IMR-90 (cell line): ENCODE results near the gene GADL1. TPM values are rescaled to one million over a fixed set of nuclear protein-coding genes. Genes with fewer than 3 reads are reported as not detected.

Experiments
- ATAC-seq: fragments of 200-7000 bp; cut with Tn5 transposase; 2 replicates; pipeline ENCODE4 v1.9.1; 2020; ENCODE audit warnings: low read depth, mild to moderate bottlenecking, moderate library complexity
- BruUV-seq: library from RNA; stranded (reverse); fragments of 400-500 nt; replicated peaks from 2 replicates; lab custom pipeline; 2021; lab: Mats Ljungman, UMichigan
- CTCF ChIA-PET: fragments of 300-600 bp; formaldehyde crosslinking; extraction: SDS; loops from one replicate; lab custom pipeline; 2021; ENCODE audit warnings: antibody characterized with exemption; lab: Yijun Ruan, JAX
- POLR2A ChIA-PET: fragments of 300-600 bp; sonication (Branson Sonifier 250); formaldehyde crosslinking; loops from one replicate; lab custom pipeline; 2022; ENCODE audit warnings: antibody characterized with exemption; ENCODE audit not compliant: unreplicated experiment; lab: Charles Lee
- DNase-seq: peaks from one replicate; pipeline ENCODE4 v3.0.0; 2013
- H2AFZ ChIP-seq: replicated peaks from 2 replicates; pipeline ENCODE3; 2013; ENCODE audit warnings: low read length, mild to moderate bottlenecking; ENCODE audit not compliant: poor library complexity
- H2AK5ac ChIP-seq: 2 replicates; pipeline ENCODE4 v1.6.1; 2013; ENCODE audit warnings: low read depth, low read length, inconsistent platforms
- H2AK9ac ChIP-seq: replicated peaks from 2 replicates; pipeline ENCODE3; 2013; ENCODE audit warnings: mild to moderate bottlenecking, low read depth, low read length, moderate library complexity; ENCODE audit not compliant: poor library complexity
- H2BK120ac ChIP-seq: 2 replicates; pipeline ENCODE4 v1.6.1; 2013; ENCODE audit warnings: low read depth, low read length, inconsistent platforms
- H2BK15ac ChIP-seq: 3 replicates; pipeline ENCODE4 v1.6.1; 2013; ENCODE audit warnings: low read depth, low read length, inconsistent platforms
- H2BK20ac ChIP-seq: 2 replicates; pipeline ENCODE4 v1.6.1; 2013; ENCODE audit warnings: low read depth, mild to moderate bottlenecking, inconsistent platforms, low read length, moderate library complexity
- H2BK5ac ChIP-seq: 2 replicates; pipeline ENCODE4 v1.6.1; 2013; ENCODE audit warnings: mild to moderate bottlenecking, low read depth, low read length, inconsistent platforms; ENCODE audit not compliant: poor library complexity, severe bottlenecking
- H3K14ac ChIP-seq: replicated peaks from 2 replicates; pipeline ENCODE4 v1.6.1; 2013; ENCODE audit warnings: low read depth, low read length, inconsistent platforms
- H3K18ac ChIP-seq: 2 replicates; pipeline ENCODE4 v1.6.1; 2013; ENCODE audit warnings: low read depth, low read length, control low read depth
- H3K23ac ChIP-seq: 2 replicates; pipeline ENCODE4 v1.6.1; 2013; ENCODE audit warnings: low read depth, low read length, inconsistent platforms
- H3K27ac ChIP-seq: 2 replicates; pipeline ENCODE4 v1.5.1; 2013; ENCODE audit warnings: mild to moderate bottlenecking, control low read depth, low read length; ENCODE audit not compliant: insufficient read depth
- H3K27me3 ChIP-seq: 2 replicates; pipeline ENCODE4 v1.6.1; 2013; ENCODE audit warnings: low read length; ENCODE audit not compliant: control insufficient read depth, insufficient read depth
- H3K36me3 ChIP-seq: 2 replicates; pipeline ENCODE4 v1.6.1; 2013; ENCODE audit warnings: low read length, mixed read lengths; ENCODE audit not compliant: control insufficient read depth, insufficient read depth
- H3K4ac ChIP-seq: 2 replicates; pipeline ENCODE4 v1.6.1; 2013; ENCODE audit warnings: low read depth, low read length, inconsistent platforms
- H3K4me1 ChIP-seq: 2 replicates; pipeline ENCODE4 v1.6.1; 2013; ENCODE audit warnings: low read length, mixed read lengths; ENCODE audit not compliant: control insufficient read depth, insufficient read depth
- H3K4me2 ChIP-seq: 2 replicates; pipeline ENCODE4 v1.6.1; 2013; ENCODE audit warnings: low read depth, mild to moderate bottlenecking, control low read depth, low read length, moderate library complexity
- H3K4me3 ChIP-seq: 2 replicates; pipeline ENCODE4 v1.5.1; 2013; ENCODE audit warnings: low read depth, mild to moderate bottlenecking, control low read depth, low read length, moderate library complexity; ENCODE audit not compliant: insufficient read depth
- H3K56ac ChIP-seq: 2 replicates; pipeline ENCODE4 v1.6.1; 2013; ENCODE audit warnings: low read length, inconsistent platforms; ENCODE audit not compliant: insufficient read depth; ENCODE audit errors: extremely low read depth
- H3K79me1 ChIP-seq, 2 experiments: 2 replicates each; pipeline ENCODE4 v1.6.1; 2013; ENCODE audit warnings: low read length in 2 of 2, inconsistent platforms in 1 of 2, low read depth in 1 of 2
- H3K9ac ChIP-seq: 2 replicates; pipeline ENCODE4 v1.6.1; 2013; ENCODE audit warnings: low read depth, low read length, control low read depth
- H3K9me1 ChIP-seq: 2 replicates; pipeline ENCODE4 v1.6.1; 2013; ENCODE audit warnings: low read length, inconsistent platforms; ENCODE audit not compliant: insufficient read depth
- H3K9me3 ChIP-seq: 2 replicates; pipeline ENCODE4 v1.6.1; 2013; ENCODE audit warnings: low read length; ENCODE audit not compliant: control insufficient read depth, insufficient read depth
- H4K20me1 ChIP-seq: 2 replicates; pipeline ENCODE4 v1.6.1; 2013; ENCODE audit warnings: low read length, inconsistent platforms; ENCODE audit not compliant: insufficient read depth
- H4K5ac ChIP-seq: 2 replicates; pipeline ENCODE4 v1.6.1; 2013; ENCODE audit warnings: mild to moderate bottlenecking, low read depth, low read length, control low read depth
- H4K8ac ChIP-seq, 2 experiments: 2 replicates each; pipeline ENCODE4 v1.6.1; 2013; ENCODE audit warnings: low read depth in 2 of 2, low read length in 2 of 2, control low read depth in 1 of 2, inconsistent platforms in 1 of 2
- H4K91ac ChIP-seq: 2 replicates; pipeline ENCODE4 v1.6.1; 2013; ENCODE audit warnings: low read depth, low read length, inconsistent platforms; ENCODE audit not compliant: insufficient read depth
- BHLHE40 ChIP-seq: fragments of 150-350 bp; IDR thresholded peaks from 2 replicates; pipeline ENCODE4 v1.6.1; 2016; ENCODE audit warnings: mild to moderate bottlenecking, low read depth, low read length
- CEBPB ChIP-seq: IDR thresholded peaks from 2 replicates; pipeline ENCODE4 v1.6.1; 2012; ENCODE audit warnings: low read depth, low read length, improper control_type of control experiment
- MAZ ChIP-seq: IDR thresholded peaks from 2 replicates; pipeline ENCODE4 v1.6.1; 2012; ENCODE audit warnings: low read depth, mild to moderate bottlenecking, low read length, improper control_type of control experiment, moderate library complexity, borderline replicate concordance
- MXI1 ChIP-seq: IDR thresholded peaks from 2 replicates; pipeline ENCODE4 v1.6.1; 2012; ENCODE audit warnings: low read depth, mild to moderate bottlenecking, low read length, moderate library complexity, borderline replicate concordance
- POLR2A ChIP-seq: IDR thresholded peaks from 2 replicates; pipeline ENCODE4 v1.6.1; 2012; ENCODE audit warnings: mild to moderate bottlenecking, low read depth, low read length
- RAD21 ChIP-seq: IDR thresholded peaks from 2 replicates; pipeline ENCODE4 v1.6.1; 2012; ENCODE audit warnings: low read length, improper control_type of control experiment
- RCOR1 ChIP-seq: IDR thresholded peaks from 2 replicates; pipeline ENCODE4 v1.6.1; 2012; ENCODE audit warnings: mild to moderate bottlenecking, low read length, improper control_type of control experiment; ENCODE audit not compliant: insufficient replicate concordance
- RFX5 ChIP-seq: IDR thresholded peaks from 2 replicates; pipeline ENCODE4 v1.8.0; 2012; ENCODE audit warnings: low read depth, mild to moderate bottlenecking, low read length, moderate library complexity
- SMC3 ChIP-seq: fragments of 150-350 bp; IDR thresholded peaks from 2 replicates; pipeline ENCODE4 v1.6.1; 2016; ENCODE audit warnings: low read depth, mild to moderate bottlenecking, antibody characterized with exemption, low read length, moderate library complexity
- WGBS, 2 experiments: methylation state at CpG; one replicate each; pipeline versions ENCODE4 v1.1.5 to v1.1.7; 2013; ENCODE audit warnings: missing lambda C conversion rate in 2 of 2; ENCODE audit not compliant: insufficient read length in 1 of 2; ENCODE audit errors: extremely low coverage in 2 of 2; 5-methylcytosine and 5-hydroxymethylcytosine counted together
- dilution Hi-C: fragments of 300-500 bp; cut with HindIII; formaldehyde crosslinking; loops from one replicate; pipeline ENCODE4 v1.14.3; 2018; ENCODE audit warnings: low sequenced_read_pairs; ENCODE audit not compliant: unreplicated experiment
- in situ Hi-C: fragments of 300-500 bp; cut with MboI; formaldehyde crosslinking; loops from 3 replicates; pipeline ENCODE4 v1.14.3; 2019; ENCODE audit warnings: low sequenced_read_pairs, inconsistent platforms, mixed read lengths
- intact Hi-C: fragments of 100-400 bp; cut with micrococcal nuclease; formaldehyde crosslinking; loops from 2 replicates; pipeline ENCODE4 v1.10.0; 2022
- polyA plus RNA-seq, 3 experiments: library from polyadenylated mRNA; depleted of rRNA; stranded (reverse); fragments of >200 nt; gene quantifications; 2 replicates each; pipeline ENCODE4 v1.2.3, GENCODE V29; 2012; ENCODE audit warnings: low replicate concordance in 1 of 3
- total RNA-seq: library from RNA; depleted of rRNA; stranded (reverse); fragments of >200 nt; gene quantifications from 2 replicates; pipeline ENCODE4 v1.2.3, GENCODE V29; 2012
- TF ChIP-seq, protein P1 (sequence below): fragments of 150-350 bp; IDR thresholded peaks from 2 replicates; pipeline ENCODE4 v1.6.1; 2016; ENCODE audit warnings: low read depth, mild to moderate bottlenecking, low read length, moderate library complexity, borderline replicate concordance
- TF ChIP-seq, protein P2 (sequence below): conservative IDR thresholded peaks from 2 replicates; pipeline ENCODE4 v1.5.1; 2012; ENCODE audit warnings: mild to moderate bottlenecking, low read depth, low read length, improper control_type of control experiment
- TF ChIP-seq, protein P3 (sequence below): fragments of 150-350 bp; IDR thresholded peaks from 2 replicates; pipeline ENCODE4 v1.6.1; 2017; ENCODE audit warnings: mild to moderate bottlenecking, antibody characterized with exemption, low read length, low read depth

Gene GADL1
- total and polyA plus RNA-seq, 2 of the 4 experiments (the other 2 are of a cell fraction): not detected

DNA sequence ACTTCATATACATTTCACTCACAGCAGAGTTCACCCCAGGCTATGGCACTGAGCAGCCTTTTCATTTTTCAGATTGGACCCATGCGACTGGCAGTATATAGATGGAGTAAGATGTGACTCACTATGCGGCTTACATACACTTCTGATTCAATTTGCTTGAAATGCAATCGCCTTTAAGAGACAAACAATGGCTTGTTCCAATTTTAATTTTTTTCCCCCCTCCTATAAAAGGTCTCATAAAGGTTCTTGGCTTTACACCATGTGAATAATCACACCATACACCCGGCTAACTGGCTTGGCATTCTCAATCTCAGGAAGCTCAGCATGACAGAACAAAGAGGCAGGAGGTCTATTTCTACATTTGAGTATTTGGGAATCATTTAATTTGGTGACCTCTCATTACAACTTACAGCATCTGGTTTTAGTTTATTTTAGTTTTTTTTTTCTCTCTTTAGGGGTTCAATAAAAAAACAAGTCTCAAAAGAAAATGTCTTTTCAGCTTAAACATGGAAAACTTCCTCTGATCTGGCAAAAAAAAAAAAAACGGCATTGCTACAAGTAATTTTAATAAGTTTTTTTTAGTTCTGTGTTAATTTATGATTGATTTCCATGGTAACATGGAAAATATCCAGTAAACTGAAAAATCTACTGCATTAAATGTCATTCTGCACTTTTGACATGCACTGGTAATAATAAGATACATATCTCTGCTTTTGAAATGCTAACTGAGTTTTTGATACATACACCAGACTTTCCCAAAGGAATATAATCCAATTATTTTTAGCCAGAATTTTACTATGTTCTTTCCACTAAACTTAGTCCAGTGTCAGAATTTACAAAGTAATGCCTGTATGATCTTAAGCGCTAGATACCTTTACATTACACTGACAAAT lies 38.8 kb downstream of the GADL1 start:
- no peak overlapping the region for H4K8ac ChIP-seq
- no peak overlapping the region for H3K23ac ChIP-seq
- no peaks in the 10 kb centered on the region for H3K9me1 ChIP-seq
- no peaks in the 10 kb centered on the region for H3K9me3 ChIP-seq
- H3K4ac ChIP-seq: no peak overlapping the region
- no peak overlapping the region for H2AK9ac ChIP-seq
- no peak overlapping the region for H2BK15ac ChIP-seq
- peaks cover 1% of the 10 kb centered on the region; the same call in 1 of the 2 replicates for H3K27me3 ChIP-seq
- ATAC-seq (no peak), DNase-seq (no peak)
- no peak overlapping the region for H3K4me2 ChIP-seq
- H3K4me3 ChIP-seq: no peak overlapping the region
- no peak overlapping the region for H3K9ac ChIP-seq
- H3K4me1 ChIP-seq: no peaks in the 10 kb centered on the region
- no TSS peak for BruUV-seq
- no peaks in the 10 kb centered on the region for H4K20me1 ChIP-seq
- intact Hi-C loops (no loop called here), dilution Hi-C loops (no loop called here), in situ Hi-C loops (no loop called here)
- no peak overlapping the region for H2BK20ac ChIP-seq
- CTCF ChIA-PET: no interaction called here
- no peaks in the 10 kb centered on the region for H3K79me1 ChIP-seq
- POLR2A ChIA-PET: no interaction called here
- H2AK5ac ChIP-seq: no peak overlapping the region
- no peak overlapping the region for H4K91ac ChIP-seq
- no peak overlapping the region for H3K56ac ChIP-seq
- no peak overlapping the region for H4K5ac ChIP-seq
- H3K14ac ChIP-seq: no peak overlapping the region
- no peak overlapping the region for H3K18ac ChIP-seq
- no peak overlapping the region for H3K27ac ChIP-seq
- no CpG with 5 or more reads among the region's 6 CpGs for WGBS, 2 experiments
- H2BK5ac ChIP-seq: no peak overlapping the region
- no peaks in the 10 kb centered on the region for H3K36me3 ChIP-seq
- H2AFZ ChIP-seq: no peak overlapping the region
- H2BK120ac ChIP-seq: no peak overlapping the region
- TF ChIP-seq SMC3 (no peak), RAD21 (no peak), MXI1 (no peak), CEBPB (no peak), BHLHE40 (no peak), POLR2A (no peak), RCOR1 (no peak), MAZ (no peak), RFX5 (no peak)
- TF ChIP-seq, protein P1, sequence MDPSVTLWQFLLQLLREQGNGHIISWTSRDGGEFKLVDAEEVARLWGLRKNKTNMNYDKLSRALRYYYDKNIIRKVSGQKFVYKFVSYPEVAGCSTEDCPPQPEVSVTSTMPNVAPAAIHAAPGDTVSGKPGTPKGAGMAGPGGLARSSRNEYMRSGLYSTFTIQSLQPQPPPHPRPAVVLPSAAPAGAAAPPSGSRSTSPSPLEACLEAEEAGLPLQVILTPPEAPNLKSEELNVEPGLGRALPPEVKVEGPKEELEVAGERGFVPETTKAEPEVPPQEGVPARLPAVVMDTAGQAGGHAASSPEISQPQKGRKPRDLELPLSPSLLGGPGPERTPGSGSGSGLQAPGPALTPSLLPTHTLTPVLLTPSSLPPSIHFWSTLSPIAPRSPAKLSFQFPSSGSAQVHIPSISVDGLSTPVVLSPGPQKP: no peak
- TF ChIP-seq, protein P2, sequence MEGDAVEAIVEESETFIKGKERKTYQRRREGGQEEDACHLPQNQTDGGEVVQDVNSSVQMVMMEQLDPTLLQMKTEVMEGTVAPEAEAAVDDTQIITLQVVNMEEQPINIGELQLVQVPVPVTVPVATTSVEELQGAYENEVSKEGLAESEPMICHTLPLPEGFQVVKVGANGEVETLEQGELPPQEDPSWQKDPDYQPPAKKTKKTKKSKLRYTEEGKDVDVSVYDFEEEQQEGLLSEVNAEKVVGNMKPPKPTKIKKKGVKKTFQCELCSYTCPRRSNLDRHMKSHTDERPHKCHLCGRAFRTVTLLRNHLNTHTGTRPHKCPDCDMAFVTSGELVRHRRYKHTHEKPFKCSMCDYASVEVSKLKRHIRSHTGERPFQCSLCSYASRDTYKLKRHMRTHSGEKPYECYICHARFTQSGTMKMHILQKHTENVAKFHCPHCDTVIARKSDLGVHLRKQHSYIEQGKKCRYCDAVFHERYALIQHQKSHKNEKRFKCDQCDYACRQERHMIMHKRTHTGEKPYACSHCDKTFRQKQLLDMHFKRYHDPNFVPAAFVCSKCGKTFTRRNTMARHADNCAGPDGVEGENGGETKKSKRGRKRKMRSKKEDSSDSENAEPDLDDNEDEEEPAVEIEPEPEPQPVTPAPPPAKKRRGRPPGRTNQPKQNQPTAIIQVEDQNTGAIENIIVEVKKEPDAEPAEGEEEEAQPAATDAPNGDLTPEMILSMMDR: no peak
- TF ChIP-seq, protein P3, sequence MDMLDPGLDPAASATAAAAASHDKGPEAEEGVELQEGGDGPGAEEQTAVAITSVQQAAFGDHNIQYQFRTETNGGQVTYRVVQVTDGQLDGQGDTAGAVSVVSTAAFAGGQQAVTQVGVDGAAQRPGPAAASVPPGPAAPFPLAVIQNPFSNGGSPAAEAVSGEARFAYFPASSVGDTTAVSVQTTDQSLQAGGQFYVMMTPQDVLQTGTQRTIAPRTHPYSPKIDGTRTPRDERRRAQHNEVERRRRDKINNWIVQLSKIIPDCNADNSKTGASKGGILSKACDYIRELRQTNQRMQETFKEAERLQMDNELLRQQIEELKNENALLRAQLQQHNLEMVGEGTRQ: no peak
